HUES6 (cell line): ENCODE data around the gene CMPK1.

Source experiments
- H3K27ac ChIP-seq: 2 replicates; pipeline ENCODE4 v1.7.0; 2013; ENCODE audit warnings: low read depth, mild to moderate bottlenecking, low read length, inconsistent platforms
- H3K27me3 ChIP-seq: 2 replicates; pipeline ENCODE4 v1.6.1; 2013; ENCODE audit warnings: low read length; ENCODE audit not compliant: control insufficient read depth, insufficient read depth
- H3K36me3 ChIP-seq: 2 replicates; pipeline ENCODE4 v1.6.1; 2013; ENCODE audit warnings: low read length; ENCODE audit not compliant: control insufficient read depth, insufficient read depth
- H3K4me1 ChIP-seq: 2 replicates; pipeline ENCODE4 v1.6.1; 2013; ENCODE audit warnings: low read length; ENCODE audit not compliant: control insufficient read depth, insufficient read depth
- H3K4me3 ChIP-seq: 2 replicates; pipeline ENCODE4 v1.5.1; 2013; ENCODE audit warnings: low read depth, low read length
- H3K9ac ChIP-seq: one replicate; pipeline ENCODE4 v1.6.1; 2013; ENCODE audit warnings: mild to moderate bottlenecking, low read length
- H3K9me3 ChIP-seq: 2 replicates; pipeline ENCODE4 v1.6.1; 2013; ENCODE audit warnings: low read depth, low read length; ENCODE audit not compliant: control insufficient read depth, insufficient read depth

Gene CMPK1

GRCh38 chr1:47424336-47424982 lies 90.9 kb downstream of the CMPK1 start:
- H3K27ac ChIP-seq = no peak overlapping the region
- H3K9me3 ChIP-seq = no peaks in the 10 kb centered on the region
- H3K36me3 ChIP-seq = no peaks in the 10 kb centered on the region
- no peak overlapping the region for H3K9ac ChIP-seq
- peaks cover 92% of the 10 kb centered on the region for H3K27me3 ChIP-seq
- H3K4me3 ChIP-seq = no peak overlapping the region
- H3K4me1 ChIP-seq = 0 out of 2 replicates have a peak, but pooled peaks cover 4% of the 10 kb centered on the region
